GM18517 (cell line): ENCODE measurements around the gene FOXN1.
"Not testable (repeated sequence)": the region's sequence is repeated elsewhere in the genome, so short reads cannot be mapped to it uniquely, and the experiment has no call there.

Experiments
- ATAC-seq: cut with Tn5 transposase; IDR thresholded peaks from one replicate; pipeline ENCODE4 v1.9.1; 2021; ENCODE audit warnings: mild to moderate bottlenecking, moderate library complexity; ENCODE audit not compliant: unreplicated experiment

FOXN1 gene

GRCh38 chr17:28571361-28572122 lies 65.4 kb downstream of the FOXN1 start, which contains the start of gene PIGS:
Gene PIGS (minus strand): TSS chr17:28571524. CDS start chr17:28571496, 28 bp downstream.
- peak; percentile 65 for ATAC-seq

GRCh38 chr17:28572259-28573039 lies 66.3 kb downstream of the FOXN1 start:
- no peak for ATAC-seq

GRCh38 chr17:28573040-28573380 lies 66.9 kb downstream of the FOXN1 start:
- no peak for ATAC-seq

- ATAC-seq = no peak
These were observed 67.4 kb downstream of the FOXN1 start for GRCh38 chr17:28573521-28573920.

- no peak for ATAC-seq
These were observed 67.9 kb downstream of the FOXN1 start for GRCh38 chr17:28573966-28574480.

- ATAC-seq = no peak
These were observed 68.4 kb downstream of the FOXN1 start for GRCh38 chr17:28574526-28574925.

- no peak for ATAC-seq
These were observed 69.1 kb downstream of the FOXN1 start for GRCh38 chr17:28575126-28575795.

GRCh38 chr17:28576016-28576415 lies 69.9 kb downstream of the FOXN1 start:
- not testable (repeated sequence) for ATAC-seq

GRCh38 chr17:28576758-28577465 lies 70.8 kb downstream of the FOXN1 start, which contains the start of gene ALDOC:
Gene ALDOC (minus strand): TSS chr17:28576895. CDS start chr17:28575532, 1,363 bp downstream.
- peak; percentile 83 for ATAC-seq

- ATAC-seq = no peak
These were observed 71.3 kb downstream of the FOXN1 start for GRCh38 chr17:28577466-28577824.

GRCh38 chr17:28578246-28579195 lies 72.4 kb downstream of the FOXN1 start:
- no peak for ATAC-seq

- ATAC-seq = no peak
These were observed 73.4 kb downstream of the FOXN1 start for GRCh38 chr17:28579526-28579925.

- ATAC-seq = no peak
These were observed 74.8 kb downstream of the FOXN1 start for GRCh38 chr17:28580959-28581358.

- no peak for ATAC-seq
These were observed 76.4 kb downstream of the FOXN1 start for GRCh38 chr17:28582513-28582912.

- ATAC-seq = no peak
These were observed 78.3 kb downstream of the FOXN1 start for GRCh38 chr17:28584434-28584833.

- no peak for ATAC-seq
These were observed 79.7 kb downstream of the FOXN1 start for GRCh38 chr17:28585851-28586250.
